HFFc6 (cell line): ENCODE data around the gene SPDYC. TPM values are rescaled to one million over a fixed set of nuclear protein-coding genes. Genes with fewer than 3 reads are reported as not detected.

Source experiments
- DNase-seq: peaks from one replicate; pipeline ENCODE4 v3.0.0-alpha.2; 2018
- H3K27ac Mint-ChIP-seq: 2 replicates; pipeline ENCODE4 v1.8.0; 2020; ENCODE audit warnings: mild to moderate bottlenecking, mixed read lengths
- H3K27me3 Mint-ChIP-seq: 2 replicates; pipeline ENCODE4 v1.8.0; 2021; ENCODE audit warnings: mild to moderate bottlenecking, moderate library complexity, mixed read lengths; ENCODE audit not compliant: insufficient read depth
- H3K36me3 Mint-ChIP-seq: 2 replicates; pipeline ENCODE4 v1.8.0; 2021; ENCODE audit warnings: low read depth, mixed read lengths
- H3K4me1 Mint-ChIP-seq: 2 replicates; pipeline ENCODE4 v1.8.0; 2020; ENCODE audit warnings: low read depth, mixed read lengths
- H3K4me3 Mint-ChIP-seq: 2 replicates; pipeline ENCODE4 v1.8.0; 2020; ENCODE audit warnings: mild to moderate bottlenecking, moderate library complexity, mixed read lengths
- H3K9me3 Mint-ChIP-seq: 2 replicates; pipeline ENCODE4 v1.8.0; 2020; ENCODE audit warnings: mild to moderate bottlenecking, mixed read lengths
- CTCF ChIP-seq: fragments of 200-600 bp; sonication (generic); IDR thresholded peaks from 2 replicates; pipeline ENCODE4 v1.5.0; 2021; ENCODE audit warnings: antibody characterized with exemption, mild to moderate bottlenecking
- total RNA-seq, 6 experiments: library from RNA; stranded (reverse); fragmentation: NEBNext Ultra II Directional; extraction: Animal tissue kit (Norgen Biotek cat#: 25700); gene quantifications; 2 replicates in 1 of 6; 3 replicates in 5 of 6; pipeline ENCODE4 v1.2.3, GENCODE V29; 2021

The SPDYC gene
- total RNA-seq, 6 experiments from 2014 or later = not detected

DNA sequence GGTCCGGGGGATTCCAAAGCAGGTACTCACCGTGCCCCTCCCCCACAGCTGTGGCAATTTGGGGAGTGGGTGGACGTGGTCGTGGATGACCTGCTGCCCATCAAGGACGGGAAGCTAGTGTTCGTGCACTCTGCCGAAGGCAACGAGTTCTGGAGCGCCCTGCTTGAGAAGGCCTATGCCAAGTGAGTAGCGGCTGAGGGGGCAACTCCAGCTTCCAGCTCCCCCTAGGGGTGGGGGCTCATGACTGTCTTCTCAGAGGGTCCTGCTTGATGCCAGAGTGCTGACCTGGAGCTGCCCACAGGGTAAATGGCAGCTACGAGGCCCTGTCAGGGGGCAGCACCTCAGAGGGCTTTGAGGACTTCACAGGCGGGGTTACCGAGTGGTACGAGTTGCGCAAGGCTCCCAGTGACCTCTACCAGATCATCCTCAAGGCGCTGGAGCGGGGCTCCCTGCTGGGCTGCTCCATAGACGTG lies 15.9 kb downstream of the SPDYC start:
- peaks cover 25% of the 10 kb centered on the region for H3K36me3 Mint-ChIP-seq
- DNase-seq = no peak
- no peak overlapping the region for H3K4me3 Mint-ChIP-seq
- no peak overlapping the region for H3K27ac Mint-ChIP-seq
- peak; percentile 48 for TF ChIP-seq CTCF
- H3K9me3 Mint-ChIP-seq = no peaks in the 10 kb centered on the region
- H3K27me3 Mint-ChIP-seq = peaks cover 1% of the 10 kb centered on the region; the same call in 1 of the 2 replicates
- peaks cover 15% of the 10 kb centered on the region for H3K4me1 Mint-ChIP-seq

DNA sequence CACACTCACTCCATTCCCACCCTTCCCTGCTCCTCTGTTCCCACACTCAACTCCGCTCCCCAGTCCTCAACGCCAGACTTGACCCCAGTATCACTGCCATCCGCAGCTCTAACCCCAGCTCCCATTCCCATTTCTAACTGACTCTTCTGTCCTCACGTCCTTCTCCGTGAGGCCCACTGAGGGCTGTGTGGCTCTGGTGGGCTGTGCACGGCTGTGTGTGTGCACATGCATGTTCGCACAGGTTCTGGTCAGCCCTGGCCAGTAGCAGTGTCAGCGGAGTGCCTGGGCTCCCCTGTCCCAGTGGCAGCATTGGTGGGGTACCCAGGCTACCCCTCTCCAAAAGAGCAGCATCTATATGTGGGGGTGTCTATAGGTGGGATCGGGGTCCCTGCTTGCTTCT lies 16.7 kb downstream of the SPDYC start:
- H3K4me1 Mint-ChIP-seq = peaks cover 15% of the 10 kb centered on the region
- H3K27me3 Mint-ChIP-seq = peaks cover 1% of the 10 kb centered on the region; the same call in 1 of the 2 replicates
- no peak overlapping the region for H3K4me3 Mint-ChIP-seq
- DNase-seq = no peak
- peaks cover 25% of the 10 kb centered on the region for H3K36me3 Mint-ChIP-seq
- H3K9me3 Mint-ChIP-seq = no peaks in the 10 kb centered on the region
- no peak overlapping the region for H3K27ac Mint-ChIP-seq
- no peak for TF ChIP-seq CTCF

GRCh38 chr11:65187146-65187675 lies 17.2 kb downstream of the SPDYC start:
- Mint-ChIP-seq H3K9me3 (no peaks in the 10 kb centered on the region), H3K27ac (no peak overlapping the region), H3K4me1 (peaks cover 14% of the 10 kb centered on the region), H3K4me3 (no peak overlapping the region), H3K27me3 (peaks cover 1% of the 10 kb centered on the region; the same call in 1 of the 2 replicates), H3K36me3 (peaks cover 24% of the 10 kb centered on the region)
- no peak for DNase-seq
- TF ChIP-seq CTCF = no peak

DNA sequence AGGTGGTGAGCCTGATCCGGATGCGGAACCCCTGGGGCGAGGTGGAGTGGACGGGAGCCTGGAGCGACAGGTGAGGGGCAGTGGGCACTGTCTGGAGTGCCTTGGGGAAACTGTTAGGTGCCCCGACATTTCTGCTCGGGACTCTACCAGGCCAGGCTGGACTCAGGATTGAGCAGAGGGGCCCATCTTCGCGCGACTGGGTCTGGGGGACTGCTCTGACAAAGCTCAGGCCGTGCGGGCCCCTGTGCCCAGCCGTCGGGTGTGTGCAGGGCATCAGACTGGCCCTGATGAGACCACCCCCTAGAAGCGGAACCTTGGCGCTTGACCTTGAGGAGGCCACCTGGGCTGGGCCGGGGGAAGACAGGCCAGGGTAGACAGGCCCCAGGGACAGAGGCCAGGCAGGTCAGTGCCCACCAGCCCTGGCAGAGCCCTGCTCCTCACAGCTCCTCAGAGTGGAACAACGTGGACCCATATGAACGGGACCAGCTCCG lies 18.0 kb downstream of the SPDYC start:
- Mint-ChIP-seq H3K36me3 (peaks cover 20% of the 10 kb centered on the region; the same call in 1 of the 2 replicates), H3K9me3 (no peaks in the 10 kb centered on the region), H3K4me3 (no peak overlapping the region), H3K27me3 (no peaks in the 10 kb centered on the region; the same call in 1 of the 2 replicates), H3K4me1 (peaks cover 8% of the 10 kb centered on the region), H3K27ac (no peak overlapping the region)
- TF ChIP-seq CTCF = no peak
- no peak for DNase-seq

- H3K36me3 Mint-ChIP-seq = peaks cover 20% of the 10 kb centered on the region; the same call in 1 of the 2 replicates
- no peak for TF ChIP-seq CTCF
- H3K27ac Mint-ChIP-seq = no peak overlapping the region
- peaks cover 4% of the 10 kb centered on the region for H3K4me1 Mint-ChIP-seq
- no peak overlapping the region for H3K4me3 Mint-ChIP-seq
- no peak for DNase-seq
- no peaks in the 10 kb centered on the region; the same call in 1 of the 2 replicates for H3K27me3 Mint-ChIP-seq
- no peaks in the 10 kb centered on the region for H3K9me3 Mint-ChIP-seq
Measured at GRCh38 chr11:65188486-65188885, 18.5 kb downstream of the SPDYC start.
